ENCODE results near the gene PPP1R37. TPM values are rescaled to one million over a fixed set of nuclear protein-coding genes. Genes with fewer than 3 reads are reported as not detected.
"Not testable (repeated sequence)": the region's sequence is repeated elsewhere in the genome, so short reads cannot be mapped to it uniquely, and the experiment has no call there.

PPP1R37 gene
- total RNA-seq, 1 experiment from 2014 or later: 26.5 TPM

DNA sequence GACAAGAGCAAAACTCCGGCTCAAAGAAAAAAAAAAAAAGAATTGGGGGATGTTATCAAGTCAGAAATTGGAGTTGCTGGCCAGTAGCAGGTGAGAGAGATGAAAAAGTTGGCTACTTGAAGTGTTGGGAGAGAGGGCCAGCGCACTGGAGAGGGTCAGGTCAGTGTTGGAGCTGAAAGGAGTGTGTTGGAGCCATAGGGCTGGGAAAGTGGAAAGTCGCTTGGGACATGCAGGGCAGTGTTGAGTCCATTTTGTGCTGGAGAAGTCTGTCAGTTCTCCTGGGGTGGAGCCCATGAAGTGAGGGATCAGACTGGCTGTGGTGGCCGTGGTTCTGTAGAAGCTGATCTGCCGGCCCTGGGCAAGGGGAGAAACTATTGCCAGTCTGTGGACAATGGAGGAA, 1.7 kb downstream of the PPP1R37 start:
- DNase-seq (ENCODE audit: low read depth): no peak

DNA sequence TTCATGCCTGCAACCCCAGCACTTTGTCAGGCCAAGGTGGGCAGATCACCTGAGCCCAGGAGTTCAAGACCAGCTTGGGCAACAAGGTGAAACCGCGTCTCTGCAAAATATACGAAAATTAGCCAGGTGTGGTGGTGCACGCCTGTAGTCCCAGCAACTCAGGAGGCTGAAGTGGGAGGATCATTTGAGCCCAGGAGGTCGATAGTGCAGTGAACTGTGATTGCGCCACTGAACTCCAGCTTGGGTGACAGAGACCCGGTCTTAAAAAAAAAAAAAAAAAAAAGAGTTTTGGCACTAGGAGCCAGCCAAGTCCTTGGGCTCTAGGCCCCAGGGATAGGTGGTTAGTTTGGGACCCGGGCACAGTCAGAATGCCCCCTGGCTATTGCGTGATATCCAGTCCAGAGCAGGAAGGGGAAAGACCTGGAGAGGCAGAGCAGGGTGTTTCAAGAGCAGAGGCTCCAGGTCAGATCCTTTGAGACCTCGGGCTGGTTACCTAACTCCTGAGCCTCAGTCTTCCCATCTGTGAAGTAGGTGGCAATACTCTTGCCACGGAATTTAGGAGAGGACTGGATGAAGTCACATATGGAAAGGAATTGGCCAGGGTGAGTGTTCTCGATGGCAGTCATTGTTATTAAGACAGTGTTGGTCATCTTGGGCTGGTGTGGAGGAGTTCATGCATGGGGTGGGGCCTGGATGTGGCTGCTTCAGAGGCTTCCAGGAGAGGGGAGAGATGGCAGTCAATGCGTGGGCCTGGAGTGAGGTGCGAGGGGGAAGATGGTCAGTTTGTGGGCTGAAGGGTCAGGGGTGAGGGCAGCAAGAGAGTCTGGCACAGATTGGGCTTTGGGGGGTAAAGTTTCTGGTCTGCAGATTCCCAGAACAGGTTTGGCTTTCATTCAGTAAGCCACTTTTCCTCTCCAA, 2.8 kb downstream of the PPP1R37 start:
- no peak for DNase-seq (ENCODE audit: low read depth)

- DNase-seq (ENCODE audit: low read depth): no peak
Measured at GRCh38 chr19:45096700-45097099, 3.7 kb downstream of the PPP1R37 start.

DNA sequence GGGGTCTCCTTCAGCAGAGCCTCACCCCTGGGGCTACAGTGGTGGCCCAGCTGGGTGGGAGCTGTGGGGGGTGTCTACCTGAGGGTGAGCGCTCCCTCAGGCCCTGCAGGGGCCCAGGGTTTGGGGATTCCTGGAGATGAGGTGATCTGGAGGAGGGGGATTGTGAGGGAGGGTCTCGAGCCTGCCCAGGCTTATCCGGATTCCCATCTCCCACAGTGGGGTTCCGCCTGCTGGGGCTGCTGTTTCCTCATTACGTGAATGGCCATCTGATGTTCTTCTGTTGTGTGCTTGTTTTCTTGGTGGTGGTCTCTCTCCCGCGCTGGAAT, 4.4 kb downstream of the PPP1R37 start:
- no peak for DNase-seq (ENCODE audit: low read depth)

DNA sequence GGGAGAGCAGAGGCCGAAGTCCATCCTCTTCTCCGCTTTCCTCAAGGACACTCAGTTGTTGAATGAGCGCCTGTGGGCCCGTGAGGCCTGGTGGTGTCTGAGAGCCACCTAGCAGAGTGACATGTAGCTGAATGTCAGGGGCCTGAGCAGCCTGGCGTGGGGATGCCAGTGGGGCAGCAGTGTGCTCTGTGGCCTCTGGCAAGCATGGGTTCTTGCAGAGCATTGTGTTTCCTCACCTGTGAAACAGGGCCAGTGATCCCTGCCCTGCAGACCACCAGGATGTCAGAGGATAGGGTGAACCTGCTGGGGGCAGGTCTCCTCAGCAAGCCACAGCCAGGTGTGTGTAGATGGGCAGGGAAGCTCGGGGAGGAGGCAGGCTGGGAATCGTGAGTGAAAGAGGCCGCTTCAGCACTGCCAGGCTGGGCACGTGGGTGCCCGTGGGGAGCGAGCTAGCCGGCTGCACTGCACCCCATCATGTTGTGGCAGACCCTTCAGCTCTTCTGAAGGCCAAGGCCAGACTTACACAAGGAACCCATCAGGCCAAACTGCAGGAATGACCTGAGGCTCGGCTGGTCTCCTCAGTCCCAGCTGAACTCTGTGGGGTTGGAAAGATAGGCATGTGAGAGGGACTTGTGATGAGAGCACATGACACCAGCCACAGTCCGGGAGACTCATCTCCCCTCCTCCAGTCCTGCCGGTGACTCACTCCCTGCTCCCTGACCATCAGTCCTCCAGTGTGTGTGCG, 5.0 kb downstream of the PPP1R37 start:
- DNase-seq (ENCODE audit: low read depth): peak; percentile 97

- DNase-seq (ENCODE audit: low read depth): no peak
Measured at GRCh38 chr19:45098521-45099466, 5.8 kb downstream of the PPP1R37 start.

DNA sequence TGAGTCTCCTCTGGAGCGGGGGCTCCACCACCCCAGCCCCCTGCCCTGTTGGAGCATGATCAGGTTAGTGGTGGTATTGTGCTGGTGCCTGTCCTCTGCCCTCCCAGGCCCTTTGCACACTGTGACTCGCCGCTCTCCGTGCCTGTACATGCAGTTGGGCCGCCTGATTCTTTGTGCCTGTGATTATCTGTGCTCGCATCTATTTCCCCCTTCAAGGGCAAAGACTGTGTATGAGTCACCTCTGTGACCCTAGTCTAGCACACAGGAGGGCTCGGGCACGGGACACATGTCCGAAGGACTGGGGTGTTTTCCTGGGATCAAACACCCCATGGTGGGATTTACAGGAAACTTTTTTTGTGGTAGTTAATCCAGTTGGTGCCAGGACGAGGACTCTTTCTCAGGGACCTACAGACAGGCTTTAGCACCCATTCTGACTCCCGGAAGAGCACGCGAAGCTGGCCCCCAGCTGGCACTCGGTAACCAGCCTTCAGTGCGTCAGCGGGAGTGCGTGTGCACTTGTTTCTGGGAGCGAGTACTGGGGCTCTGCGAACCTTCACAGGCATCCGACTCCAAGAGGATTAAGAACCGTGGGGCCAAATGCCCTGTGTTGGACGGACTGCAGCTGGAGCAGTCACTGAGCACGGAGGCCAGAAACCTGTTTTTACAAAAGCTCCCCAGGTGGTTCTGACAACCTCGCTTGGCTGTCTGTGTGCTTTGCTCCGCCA, 6.7 kb downstream of the PPP1R37 start:
- no peak for DNase-seq (ENCODE audit: low read depth)

DNA sequence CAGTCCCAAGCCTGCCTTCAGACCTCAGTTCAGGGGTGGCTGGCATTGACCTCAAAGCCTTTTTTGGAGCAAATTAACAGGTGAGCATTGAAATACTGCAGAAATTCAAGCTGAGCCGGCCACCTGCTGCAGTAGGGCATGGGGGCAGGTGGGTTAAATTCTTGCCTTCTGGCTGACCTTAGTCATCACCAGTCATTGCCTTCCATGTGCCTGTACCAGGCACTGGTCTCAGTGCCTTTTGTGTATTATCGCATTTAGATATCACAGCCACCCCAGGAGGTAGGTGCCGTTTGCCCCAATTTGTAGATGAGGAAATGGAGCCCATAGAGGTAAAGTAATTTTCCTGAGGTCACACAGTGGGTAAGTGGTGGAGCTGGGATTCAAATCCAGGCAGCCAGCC, 7.2 kb downstream of the PPP1R37 start:
- DNase-seq (ENCODE audit: low read depth): no peak

DNA sequence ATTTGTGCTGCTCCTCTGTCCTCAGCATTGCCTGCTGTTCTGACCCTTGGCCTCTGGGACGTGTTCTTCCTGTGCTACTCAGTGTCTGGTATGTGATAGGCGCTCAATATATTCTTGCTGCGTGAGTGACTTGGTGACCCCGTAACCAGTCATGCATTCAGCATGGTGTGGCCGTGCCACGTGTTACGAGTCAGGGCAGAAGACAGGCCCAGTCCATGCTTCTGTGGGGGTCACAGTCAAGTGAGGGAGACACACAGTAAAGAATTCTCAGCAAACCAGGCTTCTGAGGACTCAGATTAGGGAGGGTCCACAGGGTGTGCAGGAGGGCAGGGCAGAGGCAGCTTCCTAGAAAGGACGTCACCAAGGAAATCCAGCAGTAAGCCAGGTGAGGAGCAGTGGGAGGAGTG, 7.9 kb downstream of the PPP1R37 start:
- no peak for DNase-seq (ENCODE audit: low read depth)

DNA sequence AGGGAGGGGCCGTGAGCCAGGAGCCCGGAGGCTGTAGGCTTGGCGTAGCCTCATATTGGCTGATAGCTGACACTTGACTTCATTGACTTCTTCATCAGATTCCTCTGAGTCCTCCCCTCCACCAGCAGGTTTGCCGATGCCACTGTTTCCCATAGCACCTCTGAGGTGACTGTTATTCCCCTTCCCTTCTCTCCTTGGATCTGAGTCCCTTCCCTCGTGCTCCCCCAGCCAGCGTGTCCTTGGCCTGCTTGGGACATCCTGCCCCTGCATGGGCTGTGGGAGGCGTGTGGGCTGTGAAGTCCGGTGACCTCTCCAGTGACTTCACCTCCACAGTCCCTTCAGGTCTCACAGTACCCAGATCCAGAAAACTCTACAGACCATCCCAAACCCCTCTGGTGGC, 8.8 kb downstream of the PPP1R37 start:
- no peak for DNase-seq (ENCODE audit: low read depth)

GRCh38 chr19:45102481-45102880, 9.5 kb downstream of the PPP1R37 start:
- DNase-seq (ENCODE audit: low read depth): no peak

GRCh38 chr19:45103156-45103507, 10.2 kb downstream of the PPP1R37 start:
- no peak for DNase-seq (ENCODE audit: low read depth)

DNA sequence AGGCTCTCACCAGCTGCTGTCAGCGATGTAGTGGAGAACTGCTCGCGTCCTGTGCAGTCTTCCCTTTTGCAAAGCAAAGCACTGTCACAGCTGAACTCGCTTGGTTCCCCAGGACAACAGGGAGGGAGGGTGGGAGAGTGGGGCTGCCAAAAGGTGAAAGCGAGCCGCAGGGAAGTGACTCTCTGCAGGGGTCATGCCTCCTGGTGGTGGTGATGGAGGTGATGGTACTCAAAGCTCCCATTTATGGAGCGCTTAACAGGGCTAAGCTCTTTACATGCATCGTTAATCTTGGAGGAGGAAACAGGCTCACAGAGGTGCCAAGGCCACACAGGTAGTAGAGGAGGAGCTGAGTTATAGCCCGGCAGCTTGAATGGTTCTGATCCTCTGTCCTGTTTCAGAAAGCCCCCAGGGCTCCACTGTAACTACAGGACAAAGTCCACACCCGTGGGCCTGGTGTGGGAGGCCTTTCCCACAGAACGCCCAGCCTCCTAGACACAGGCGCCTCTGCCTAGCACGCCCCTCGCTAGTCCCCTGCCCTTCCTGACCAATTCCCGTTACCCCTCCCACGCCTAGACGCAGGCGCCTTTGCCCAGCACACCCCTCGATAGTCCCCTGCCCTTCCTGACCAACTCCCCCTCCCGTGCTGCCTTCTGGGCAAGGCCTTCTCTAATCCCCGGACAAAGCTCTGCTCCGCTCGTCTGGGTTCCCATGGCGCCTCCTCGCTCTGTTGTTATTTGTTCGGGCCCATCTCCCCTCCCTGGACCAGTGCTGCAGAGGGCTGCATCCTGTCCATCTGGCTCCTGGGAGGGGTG, 10.7 kb downstream of the PPP1R37 start:
- no peak for DNase-seq (ENCODE audit: low read depth)

DNA sequence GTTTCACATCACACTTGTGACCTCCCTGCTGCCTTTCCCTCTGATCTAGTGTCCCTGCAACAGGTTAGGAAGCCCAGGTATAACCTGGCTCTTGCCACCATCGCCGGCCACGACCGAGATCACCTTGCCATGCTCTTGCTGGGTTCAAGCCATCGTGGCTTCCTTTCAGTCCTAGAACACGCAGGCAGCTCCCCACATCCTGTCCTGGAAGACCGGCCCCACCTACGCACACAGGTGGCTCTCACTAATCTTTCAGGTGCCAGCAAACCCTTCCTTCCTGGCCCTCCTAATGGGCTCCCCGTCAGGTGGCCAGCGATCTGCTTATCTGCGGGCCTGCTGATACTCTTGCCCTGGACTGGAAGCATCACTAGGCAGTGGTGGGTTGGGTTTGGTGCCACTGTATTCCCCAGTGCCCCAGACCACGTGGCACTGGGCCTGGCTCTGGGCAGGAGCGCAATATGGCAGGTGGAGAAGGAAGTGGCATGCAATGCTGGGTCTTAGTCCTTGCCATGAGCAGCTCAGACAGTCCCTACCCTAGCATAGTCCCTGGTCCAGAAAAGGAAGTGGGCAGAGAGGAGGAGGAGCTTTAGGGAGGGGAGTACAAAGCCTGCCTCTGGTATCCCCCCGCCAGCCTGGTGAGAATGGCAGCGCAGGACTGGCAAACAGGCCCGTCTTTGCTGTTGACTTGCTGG, 11.8 kb downstream of the PPP1R37 start:
- DNase-seq (ENCODE audit: low read depth): no peak

GRCh38 chr19:45106363-45106762, 13.4 kb downstream of the PPP1R37 start:
- not testable (repeated sequence) for DNase-seq (ENCODE audit: low read depth)

GRCh38 chr19:45107621-45108150, 14.7 kb downstream of the PPP1R37 start:
- DNase-seq (ENCODE audit: low read depth): no peak

DNA sequence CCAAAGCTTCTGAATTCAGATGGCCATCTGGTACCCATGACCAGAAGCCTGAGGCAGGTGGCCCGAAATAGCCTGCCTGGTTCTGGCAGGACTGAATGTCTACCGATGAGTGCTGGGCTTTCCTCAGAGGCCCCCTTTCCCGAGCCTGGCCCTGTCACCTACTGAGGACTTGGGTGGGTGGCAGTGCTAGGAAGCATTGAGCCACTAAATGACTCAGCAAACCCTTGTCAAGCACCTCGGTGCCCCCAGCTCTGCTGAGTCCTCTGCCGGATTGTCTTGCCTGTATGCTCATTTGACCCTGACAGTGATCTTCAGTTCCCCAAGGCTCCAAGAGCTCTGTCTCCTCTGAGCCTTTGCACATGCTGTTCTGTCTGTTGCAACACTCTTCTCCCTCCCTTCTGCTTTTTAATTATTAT, 17.9 kb downstream of the PPP1R37 start:
- DNase-seq (ENCODE audit: low read depth): no peak

- DNase-seq (ENCODE audit: low read depth): no peak
Measured at GRCh38 chr19:45112111-45112827, 19.3 kb downstream of the PPP1R37 start.

DNA sequence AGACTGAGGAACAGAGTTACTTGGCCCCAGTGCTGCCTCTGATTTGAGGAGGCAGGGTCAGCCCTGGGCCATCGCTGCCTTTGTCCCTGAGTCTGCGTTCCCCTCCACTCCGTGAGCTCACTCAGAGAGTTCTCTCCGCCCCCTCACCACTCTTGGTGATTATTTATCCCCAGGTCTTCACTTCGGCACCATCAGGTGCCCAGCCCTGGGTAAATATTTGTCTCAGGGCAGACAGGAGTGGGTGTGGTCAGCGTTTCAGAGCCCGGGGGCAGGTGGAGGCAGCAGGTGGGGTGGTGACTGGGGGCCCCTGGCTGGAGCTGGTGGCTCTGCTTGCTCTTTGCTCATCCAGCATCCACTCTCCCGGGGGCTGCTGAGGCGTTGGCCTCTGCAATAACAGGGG, 20.6 kb downstream of the PPP1R37 start:
- DNase-seq (ENCODE audit: low read depth): no peak

Measured in HT1080 (cell line).